ENCODE results near the gene ADRB2. TPM values are rescaled to one million over a fixed set of nuclear protein-coding genes. Genes with fewer than 3 reads are reported as not detected.
"Not testable (repeated sequence)": the region's sequence is repeated elsewhere in the genome, so short reads cannot be mapped to it uniquely, and the experiment has no call there.

ADRB2 gene
- total RNA-seq: 3.8 TPM

GRCh38 chr5:148826053-148826738 lies at the start of gene ADRB2:
ADRB2 (plus strand) TSS chr5:148826611; CDS start chr5:148826832, 221 bp downstream.
- DNase-seq: peak; percentile 77

- no peak for DNase-seq
Observed at GRCh38 chr5:148776780-148777179, 49.6 kb upstream of the ADRB2 start.

DNA sequence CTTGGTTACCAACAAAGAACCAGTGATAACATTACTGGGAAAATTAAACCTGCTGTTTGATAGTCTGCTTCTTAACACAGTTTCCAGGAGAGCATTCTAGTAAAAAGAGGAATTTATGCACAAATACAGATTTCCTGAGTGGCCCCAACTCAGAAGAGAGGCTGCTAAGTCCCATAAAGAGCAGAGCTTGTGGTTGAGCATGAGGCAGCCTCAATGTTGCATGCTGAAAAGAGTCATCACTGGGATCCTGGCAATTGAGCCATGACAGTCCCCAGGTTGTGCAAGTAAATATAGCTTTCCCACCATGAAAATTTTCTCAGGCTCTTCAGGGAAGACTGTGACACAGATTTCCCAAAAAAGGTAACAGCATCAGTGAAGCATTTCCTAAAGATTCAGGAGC lies 47.5 kb upstream of the ADRB2 start:
- no peak for DNase-seq

DNA sequence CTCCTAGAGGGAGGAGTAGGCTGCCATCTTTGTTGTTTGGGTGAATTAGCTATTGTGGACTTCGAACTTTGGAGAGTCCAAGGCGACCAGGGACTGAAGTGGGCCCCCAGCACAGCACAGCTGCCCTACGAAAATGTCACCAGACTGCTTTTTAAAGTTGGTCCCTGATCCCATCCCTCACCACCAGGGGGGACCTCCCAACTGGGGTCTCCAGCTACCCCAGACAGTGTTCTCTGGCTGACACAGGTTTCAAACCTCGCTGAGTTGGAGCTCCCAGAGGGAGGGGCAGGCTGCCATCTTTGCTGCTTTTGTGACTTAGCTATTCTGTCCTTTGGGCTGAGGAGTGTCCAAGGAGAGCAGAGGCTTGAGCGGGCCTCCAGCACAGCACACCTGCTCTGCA lies 45.7 kb upstream of the ADRB2 start:
- DNase-seq: no peak

DNA sequence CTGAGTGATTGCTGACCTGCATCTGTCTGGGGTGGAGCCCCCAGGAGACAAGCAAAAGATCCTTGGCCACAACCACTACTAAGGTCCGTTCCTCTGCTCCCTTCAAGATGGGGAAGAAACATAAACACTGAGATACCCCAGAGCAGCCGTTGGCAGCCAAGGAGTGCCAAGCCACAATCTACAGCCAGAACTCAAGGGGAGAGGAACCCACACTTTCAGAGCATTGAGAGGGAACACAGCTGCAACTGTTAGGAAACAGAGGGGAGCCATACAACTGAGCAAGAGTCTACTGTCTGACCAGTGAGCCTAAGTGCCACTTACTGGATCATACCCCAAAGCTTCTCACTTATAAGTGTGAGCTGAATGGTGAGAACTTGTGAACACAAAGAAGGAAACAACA lies 44.6 kb upstream of the ADRB2 start:
- no peak for DNase-seq

- DNase-seq: no peak
Observed at GRCh38 chr5:148785223-148785622, 41.2 kb upstream of the ADRB2 start.

DNA sequence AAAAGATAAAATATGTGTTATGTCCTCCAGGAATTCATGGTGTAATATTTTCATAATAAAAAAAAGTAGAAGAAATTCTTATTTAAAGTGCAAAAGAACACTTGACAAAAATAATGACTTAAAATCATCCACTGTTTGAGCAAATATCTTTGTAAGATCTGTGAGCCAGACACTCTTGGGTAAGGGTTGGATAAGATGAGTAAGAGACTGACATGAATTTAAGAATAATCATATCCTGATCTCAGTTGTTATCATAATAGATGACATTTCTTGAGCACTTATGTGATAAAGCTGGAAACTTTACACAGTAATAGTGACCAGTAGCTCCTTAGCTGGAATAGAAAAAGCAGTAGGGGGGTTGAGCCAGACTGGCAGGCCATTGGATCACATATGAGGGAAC lies 40.0 kb upstream of the ADRB2 start:
- no peak for DNase-seq

DNA sequence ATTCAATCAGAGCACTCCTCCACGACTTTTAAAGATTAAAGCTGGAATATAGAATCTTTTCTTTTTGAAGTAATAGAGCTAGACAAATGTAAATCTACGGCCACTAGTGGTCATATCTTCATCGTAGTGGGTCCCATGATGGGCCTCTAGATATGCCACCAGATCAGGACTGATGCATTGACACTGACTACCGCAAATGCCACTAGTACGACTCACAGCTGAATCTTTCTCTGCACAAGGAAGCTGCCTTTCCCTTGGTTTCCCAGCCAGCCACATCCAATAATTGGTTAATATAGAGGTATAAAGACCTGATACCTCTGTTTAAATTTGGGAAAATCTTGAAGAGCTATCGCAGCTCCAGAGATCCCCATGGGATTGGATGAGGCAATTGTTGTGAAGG lies 37.8 kb upstream of the ADRB2 start:
- DNase-seq: no peak

GRCh38 chr5:148790545-148791333 lies 35.7 kb upstream of the ADRB2 start:
- no peak for DNase-seq

GRCh38 chr5:148791334-148791667 lies 35.1 kb upstream of the ADRB2 start:
- DNase-seq: no peak

DNA sequence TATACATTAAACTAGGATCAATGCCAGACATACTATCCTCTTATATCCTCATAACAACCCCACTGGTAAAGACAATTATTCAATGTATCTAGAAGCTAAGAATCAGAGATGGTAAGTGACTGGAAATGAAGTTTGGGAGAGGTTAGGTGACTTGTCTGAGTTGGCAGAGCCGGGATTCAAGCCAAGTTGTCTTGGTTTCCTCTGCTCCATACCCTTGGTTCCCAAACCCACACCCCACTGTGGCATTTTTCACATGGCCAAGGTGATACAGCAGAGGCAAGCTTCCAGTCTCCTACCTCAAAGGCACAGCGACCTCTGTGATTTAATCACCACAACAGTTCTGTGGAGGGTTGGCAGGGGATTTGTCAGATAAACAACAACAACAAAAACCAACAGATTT lies 34.7 kb upstream of the ADRB2 start:
- no peak for DNase-seq

- DNase-seq: no peak
Observed at GRCh38 chr5:148792744-148793143, 33.7 kb upstream of the ADRB2 start.

- no peak for DNase-seq
Observed at GRCh38 chr5:148793261-148793660, 33.1 kb upstream of the ADRB2 start.

DNA sequence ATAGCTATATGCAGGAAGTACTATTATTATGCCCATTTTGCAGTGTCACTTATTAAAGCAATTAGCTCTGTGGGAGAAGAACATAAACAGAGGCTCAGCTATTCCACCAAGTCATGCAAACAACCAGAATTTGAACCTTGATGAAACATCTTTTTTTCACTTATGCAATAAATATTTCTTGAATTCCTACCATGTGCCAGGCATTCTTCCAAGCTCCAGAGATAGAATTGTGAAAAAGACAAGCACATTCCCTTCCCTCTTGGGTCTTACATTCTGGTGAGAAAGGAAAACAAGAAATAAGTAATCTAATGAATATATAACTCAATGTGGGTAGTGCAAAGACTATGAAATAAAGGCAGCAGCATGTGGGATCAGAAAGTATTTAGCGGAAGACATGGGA lies 32.1 kb upstream of the ADRB2 start:
- DNase-seq: no peak

DNA sequence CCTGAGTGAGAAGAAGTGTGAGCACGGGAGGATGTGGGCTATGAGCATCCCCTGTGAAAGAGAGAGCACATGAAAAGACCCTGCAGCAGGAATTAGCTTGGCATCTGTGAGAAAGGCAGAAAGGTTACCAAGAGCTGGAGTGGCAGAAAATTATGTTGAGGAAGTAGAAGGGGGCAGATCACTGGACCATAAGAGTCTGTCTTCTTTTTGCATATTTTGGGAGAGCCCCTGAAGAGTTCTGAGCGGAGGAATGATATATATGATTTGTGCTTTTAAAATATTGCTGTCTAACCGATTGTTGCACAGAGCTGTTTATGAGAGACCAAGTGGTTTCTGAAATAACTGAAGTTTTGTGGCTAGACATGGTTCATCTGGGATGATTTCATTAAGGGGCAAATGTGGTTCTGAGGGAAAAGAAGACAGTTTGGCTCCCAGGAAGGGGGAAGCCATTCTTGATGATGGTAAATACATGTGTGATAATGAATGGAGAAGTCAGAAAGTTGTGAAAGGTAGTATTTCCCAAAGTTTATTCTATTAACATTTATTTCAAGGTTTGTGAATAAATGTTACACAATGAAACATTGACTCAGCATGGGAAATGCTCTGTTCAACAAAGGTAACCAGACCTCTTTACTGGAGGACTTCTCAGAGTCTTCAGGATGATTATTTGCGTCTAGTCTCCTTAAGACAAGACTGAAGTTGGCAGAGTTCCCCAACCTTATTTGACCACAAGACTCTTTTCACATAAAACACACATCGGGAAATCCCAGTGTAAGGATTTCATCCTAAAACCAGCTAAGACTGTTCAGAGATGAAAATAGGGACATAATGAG lies 31.5 kb upstream of the ADRB2 start:
- DNase-seq: no peak

- no peak for DNase-seq
Observed at GRCh38 chr5:148796936-148797335, 29.5 kb upstream of the ADRB2 start.

GRCh38 chr5:148798786-148799185 lies 27.6 kb upstream of the ADRB2 start:
- DNase-seq: no peak

GRCh38 chr5:148799737-148800527 lies 26.5 kb upstream of the ADRB2 start:
- no peak for DNase-seq

- no peak for DNase-seq
Observed at GRCh38 chr5:148801682-148802276, 24.6 kb upstream of the ADRB2 start.

DNA sequence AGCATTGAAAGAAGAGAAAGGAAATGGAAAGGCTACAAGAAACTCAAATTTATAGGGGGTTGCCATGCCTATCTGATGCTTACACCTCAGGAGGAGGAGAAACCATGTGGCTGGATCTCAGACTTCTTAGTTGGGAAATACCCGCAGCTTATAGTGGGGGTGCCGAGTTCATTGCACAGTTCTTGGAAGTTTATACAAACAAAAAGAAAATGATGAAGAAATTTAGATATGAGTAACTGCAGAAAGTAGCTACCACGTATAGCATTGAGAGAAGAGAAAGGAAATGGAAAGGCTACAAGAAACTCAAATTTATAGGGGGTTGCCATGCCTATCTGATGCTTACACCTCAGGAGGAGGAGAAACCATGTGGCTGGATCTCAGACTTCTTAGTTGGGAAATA lies 23.0 kb upstream of the ADRB2 start:
- DNase-seq: not testable (repeated sequence)

DNA sequence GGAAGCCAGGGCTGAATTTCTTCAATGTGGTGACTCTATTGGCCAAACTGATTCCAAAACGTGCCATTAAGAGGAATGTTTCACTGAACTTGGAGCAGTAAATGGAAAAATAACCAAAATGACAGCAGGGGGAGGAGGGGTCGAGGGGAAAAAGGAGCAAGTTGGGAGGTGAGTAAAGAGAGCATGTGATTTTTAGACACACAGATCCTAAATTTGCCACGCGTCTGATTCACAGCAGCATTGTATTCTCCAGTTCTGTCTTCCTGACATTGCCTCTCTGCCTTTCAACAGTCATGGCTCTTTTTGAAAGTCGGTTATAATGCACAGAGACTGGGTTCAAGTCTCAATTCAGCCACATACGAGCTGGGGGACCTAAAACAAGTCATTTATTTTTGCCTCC lies 22.0 kb upstream of the ADRB2 start:
- no peak for DNase-seq

All from skin of body (tissue), 2 donors.